ENCODE results near the gene IDI2. TPM values are rescaled to one million over a fixed set of nuclear protein-coding genes. Genes with fewer than 3 reads are reported as not detected.
"Not testable (repeated sequence)": the region's sequence is repeated elsewhere in the genome, so short reads cannot be mapped to it uniquely, and the experiment has no call there.

Gene IDI2
- total and polyA plus RNA-seq, 2 experiments from 2014 or later = not detected

DNA sequence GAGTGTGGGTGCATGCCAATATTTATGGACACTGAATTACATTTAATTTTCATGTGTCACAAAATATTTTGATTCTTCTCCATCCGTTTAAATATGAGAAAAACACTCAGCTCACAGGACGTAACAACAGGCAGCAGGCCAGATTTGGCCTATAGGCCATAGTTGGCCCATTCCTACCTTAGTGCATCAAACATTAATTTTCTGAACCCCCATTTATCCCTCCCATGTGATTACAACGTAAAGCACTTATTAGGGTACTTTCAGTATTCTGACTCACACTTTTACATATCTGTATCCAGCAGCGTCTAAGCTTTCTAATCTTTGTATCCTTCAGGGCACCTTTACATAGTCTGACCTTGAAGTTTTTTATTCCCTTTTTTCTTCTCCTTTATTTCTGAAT, 19.3 kb upstream of the IDI2 start:
- TF ChIP-seq, protein P1, sequence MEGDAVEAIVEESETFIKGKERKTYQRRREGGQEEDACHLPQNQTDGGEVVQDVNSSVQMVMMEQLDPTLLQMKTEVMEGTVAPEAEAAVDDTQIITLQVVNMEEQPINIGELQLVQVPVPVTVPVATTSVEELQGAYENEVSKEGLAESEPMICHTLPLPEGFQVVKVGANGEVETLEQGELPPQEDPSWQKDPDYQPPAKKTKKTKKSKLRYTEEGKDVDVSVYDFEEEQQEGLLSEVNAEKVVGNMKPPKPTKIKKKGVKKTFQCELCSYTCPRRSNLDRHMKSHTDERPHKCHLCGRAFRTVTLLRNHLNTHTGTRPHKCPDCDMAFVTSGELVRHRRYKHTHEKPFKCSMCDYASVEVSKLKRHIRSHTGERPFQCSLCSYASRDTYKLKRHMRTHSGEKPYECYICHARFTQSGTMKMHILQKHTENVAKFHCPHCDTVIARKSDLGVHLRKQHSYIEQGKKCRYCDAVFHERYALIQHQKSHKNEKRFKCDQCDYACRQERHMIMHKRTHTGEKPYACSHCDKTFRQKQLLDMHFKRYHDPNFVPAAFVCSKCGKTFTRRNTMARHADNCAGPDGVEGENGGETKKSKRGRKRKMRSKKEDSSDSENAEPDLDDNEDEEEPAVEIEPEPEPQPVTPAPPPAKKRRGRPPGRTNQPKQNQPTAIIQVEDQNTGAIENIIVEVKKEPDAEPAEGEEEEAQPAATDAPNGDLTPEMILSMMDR (IDR thresholded peaks at IDR 0.05; ENCODE audit: low read depth, low read length) = no peak
- Histone ChIP-seq H3K4me1 (ENCODE audit: low read depth) (peaks cover 8% of the 10 kb centered on the region), H3K4me3 (no peak overlapping the region), H3K27me3 (no peaks in the 10 kb centered on the region), H3K36me3 (peaks cover 34% of the 10 kb centered on the region), H3K9me3 (ENCODE audit: low read depth) (no peaks in the 10 kb centered on the region), H3K27ac (peak overlapping the region; percentile 50)
- DNase-seq (ENCODE audit: low read depth in 1 of 2, low spot score in 1 of 2) = no peak

DNA sequence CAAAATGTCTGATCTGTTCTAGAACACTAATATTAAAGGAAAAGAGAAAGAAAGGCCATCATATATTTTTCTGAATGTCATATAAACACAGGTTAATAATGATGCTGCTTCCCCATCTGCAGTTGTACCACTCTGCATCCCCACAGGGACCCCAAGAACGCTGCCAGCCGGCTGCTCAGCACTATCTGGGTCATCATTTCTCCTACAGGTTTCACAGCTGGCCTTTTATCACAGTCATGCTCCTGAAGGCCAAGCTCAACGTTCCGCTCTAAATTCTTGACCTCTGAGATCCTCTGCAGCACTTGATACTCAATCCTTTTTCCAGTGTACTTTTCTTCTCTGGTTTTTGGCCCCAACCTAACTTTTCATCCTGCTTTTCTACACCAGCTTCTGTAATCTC, 18.5 kb upstream of the IDI2 start:
- no peak for DNase-seq (ENCODE audit: low read depth in 1 of 2, low spot score in 1 of 2)
- TF ChIP-seq, protein P1 (IDR thresholded peaks at IDR 0.05; ENCODE audit: low read depth, low read length) = no peak
- Histone ChIP-seq H3K27me3 (no peaks in the 10 kb centered on the region), H3K9me3 (ENCODE audit: low read depth) (no peaks in the 10 kb centered on the region), H3K27ac (peak overlapping the region; percentile 50), H3K4me1 (ENCODE audit: low read depth) (peaks cover 8% of the 10 kb centered on the region), H3K36me3 (peaks cover 42% of the 10 kb centered on the region), H3K4me3 (no peak overlapping the region)

DNA sequence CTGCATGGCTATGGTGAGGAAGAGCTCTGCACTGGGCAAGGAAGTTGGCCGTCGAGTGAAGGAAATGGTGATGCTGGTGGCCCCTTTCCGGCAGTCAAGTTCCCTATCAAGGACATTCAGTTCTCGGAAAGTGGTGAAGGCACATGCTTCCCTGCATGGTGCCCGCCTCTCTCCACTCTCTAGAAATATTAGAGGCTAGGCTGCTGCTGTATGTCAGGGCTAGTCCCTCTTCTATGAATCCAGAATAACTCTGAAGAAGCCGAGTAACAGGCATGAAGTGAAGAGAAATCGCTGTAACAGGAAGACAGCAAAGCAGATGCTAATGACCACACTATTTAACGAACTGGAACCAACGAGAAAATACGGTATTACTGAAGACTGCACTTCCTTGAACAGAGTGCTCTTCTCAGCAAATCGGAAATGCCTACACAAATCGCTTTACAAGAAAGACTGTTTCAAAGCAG, 17.9 kb upstream of the IDI2 start:
- Histone ChIP-seq H3K9me3 (ENCODE audit: low read depth) (no peaks in the 10 kb centered on the region), H3K36me3 (peaks cover 43% of the 10 kb centered on the region), H3K4me3 (no peak overlapping the region), H3K27me3 (no peaks in the 10 kb centered on the region), H3K4me1 (ENCODE audit: low read depth) (peaks cover 8% of the 10 kb centered on the region), H3K27ac (peak overlapping the region; percentile 50)
- DNase-seq (ENCODE audit: low read depth in 1 of 2, low spot score in 1 of 2) = no peak
- TF ChIP-seq, protein P1 (IDR thresholded peaks at IDR 0.05; ENCODE audit: low read depth, low read length) = no peak

DNA sequence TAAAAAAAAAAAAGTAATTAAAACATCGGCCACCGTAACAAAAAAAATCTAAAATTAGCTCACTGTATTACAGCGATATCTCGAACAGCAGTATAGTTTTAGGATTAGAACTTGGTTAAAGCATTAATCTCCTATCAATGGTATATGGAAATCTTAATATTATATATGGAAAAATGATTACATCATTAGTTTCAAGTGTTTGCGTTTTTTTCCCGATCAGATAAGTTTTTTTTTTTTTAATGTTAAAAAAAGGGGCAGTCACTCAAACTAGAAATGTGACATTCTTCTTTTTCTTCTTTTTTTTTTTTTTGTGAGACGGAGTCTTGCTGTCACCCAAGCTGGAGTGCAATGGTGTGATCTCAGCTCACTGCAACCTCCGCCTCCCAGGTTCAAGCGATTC, 15.9 kb upstream of the IDI2 start:
- H3K36me3 ChIP-seq = peaks cover 43% of the 10 kb centered on the region
- DNase-seq (ENCODE audit: low read depth in 1 of 2, low spot score in 1 of 2) = no peak
- no peak overlapping the region for H3K27ac ChIP-seq
- H3K27me3 ChIP-seq = no peaks in the 10 kb centered on the region
- peaks cover 8% of the 10 kb centered on the region for H3K4me1 ChIP-seq (ENCODE audit: low read depth)
- TF ChIP-seq, protein P1 (IDR thresholded peaks at IDR 0.05; ENCODE audit: low read depth, low read length) = no peak
- H3K4me3 ChIP-seq = no peak overlapping the region
- no peaks in the 10 kb centered on the region for H3K9me3 ChIP-seq (ENCODE audit: low read depth)

DNA sequence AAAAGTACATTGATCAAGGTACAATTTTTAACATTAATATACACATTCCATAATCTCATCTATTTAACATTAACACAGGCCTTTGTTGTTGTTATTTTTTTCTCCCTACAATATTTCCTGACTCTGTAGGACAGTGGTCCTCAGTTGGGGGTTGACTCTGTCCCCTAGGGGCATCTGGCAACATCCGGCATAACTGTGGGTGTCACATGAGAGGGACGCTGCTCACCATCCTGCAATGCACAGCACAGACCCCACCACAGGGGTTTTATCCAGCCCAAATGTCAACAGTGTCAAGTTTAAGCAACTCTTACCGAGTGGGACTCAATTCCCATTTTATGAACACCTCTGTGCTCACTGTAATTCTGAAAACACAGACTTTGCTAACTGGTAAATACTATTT, 14.5 kb upstream of the IDI2 start:
- Histone ChIP-seq H3K9me3 (ENCODE audit: low read depth) (no peaks in the 10 kb centered on the region), H3K4me3 (no peak overlapping the region), H3K4me1 (ENCODE audit: low read depth) (peaks cover 8% of the 10 kb centered on the region), H3K36me3 (peaks cover 43% of the 10 kb centered on the region), H3K27me3 (no peaks in the 10 kb centered on the region), H3K27ac (no peak overlapping the region)
- DNase-seq (ENCODE audit: low read depth in 1 of 2, low spot score in 1 of 2) = no peak
- TF ChIP-seq, protein P1 (IDR thresholded peaks at IDR 0.05; ENCODE audit: low read depth, low read length) = no peak

DNA sequence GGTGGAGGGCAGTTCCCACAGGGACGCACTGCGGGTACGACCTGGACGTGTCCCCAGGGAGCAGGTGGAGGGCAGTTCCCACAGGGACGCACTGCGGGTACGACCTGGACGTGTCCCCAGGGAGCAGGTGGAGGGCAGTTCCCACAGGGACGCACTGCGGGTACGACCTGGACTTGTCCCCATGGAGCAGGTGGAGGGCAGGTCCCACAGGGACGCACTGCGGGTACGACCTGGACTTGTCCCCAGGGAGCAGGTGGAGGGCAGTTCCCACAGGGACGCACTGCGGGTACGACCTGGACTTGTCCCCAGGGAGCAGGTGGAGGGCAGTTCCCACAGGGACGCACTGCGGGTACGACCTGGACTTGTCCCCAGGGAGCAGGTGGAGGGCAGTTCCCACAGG, 13.1 kb upstream of the IDI2 start:
- DNase-seq (ENCODE audit: low read depth in 1 of 2, low spot score in 1 of 2); H3K27ac ChIP-seq; H3K4me3 ChIP-seq; H3K4me1 ChIP-seq (ENCODE audit: low read depth); H3K9me3 ChIP-seq (ENCODE audit: low read depth); H3K27me3 ChIP-seq: not testable (repeated sequence)
- H3K36me3 ChIP-seq = peaks cover 43% of the 10 kb centered on the region
